NCI-H1417 (cell line): ENCODE data around the gene TMEM150B.

Experiments used
- DNase-seq, 3 experiments: peaks; one replicate each; lab custom pipeline; 2025; lab: John Stamatoyannopoulos, UW

The TMEM150B gene, protein sequence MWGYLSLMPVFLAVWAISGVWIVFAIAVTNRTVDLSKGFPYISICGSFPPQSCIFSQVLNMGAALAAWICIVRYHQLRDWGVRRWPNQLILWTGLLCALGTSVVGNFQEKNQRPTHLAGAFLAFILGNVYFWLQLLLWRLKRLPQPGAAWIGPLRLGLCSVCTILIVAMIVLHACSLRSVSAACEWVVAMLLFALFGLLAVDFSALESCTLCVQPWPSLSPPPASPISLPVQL

DNA sequence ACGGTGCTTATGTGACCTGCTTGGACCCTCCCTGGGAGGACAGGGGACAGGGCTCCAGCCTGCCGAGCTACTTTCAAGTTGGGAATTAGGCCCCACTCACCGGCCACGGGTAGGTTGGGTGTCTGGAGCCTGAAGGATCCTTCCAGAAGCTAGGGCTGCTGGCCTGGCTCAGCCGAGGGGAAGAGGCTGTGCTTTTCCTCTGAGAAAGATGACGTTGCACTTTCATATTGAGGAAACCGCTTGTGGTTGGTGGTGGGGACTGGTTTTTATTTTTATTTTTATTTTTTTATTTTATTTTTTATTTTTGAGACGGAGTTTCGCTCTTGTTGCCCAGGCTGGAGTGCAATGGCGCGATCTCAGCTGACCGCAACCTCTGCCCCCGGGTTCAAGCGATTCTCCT lies at the start of gene TMEM150B:
TMEM150B (minus strand) TSS at position 170 of the 400 bp plus-strand sequence. CDS start 4,305 bp downstream, outside the sequence.
- no peak for DNase-seq

DNA sequence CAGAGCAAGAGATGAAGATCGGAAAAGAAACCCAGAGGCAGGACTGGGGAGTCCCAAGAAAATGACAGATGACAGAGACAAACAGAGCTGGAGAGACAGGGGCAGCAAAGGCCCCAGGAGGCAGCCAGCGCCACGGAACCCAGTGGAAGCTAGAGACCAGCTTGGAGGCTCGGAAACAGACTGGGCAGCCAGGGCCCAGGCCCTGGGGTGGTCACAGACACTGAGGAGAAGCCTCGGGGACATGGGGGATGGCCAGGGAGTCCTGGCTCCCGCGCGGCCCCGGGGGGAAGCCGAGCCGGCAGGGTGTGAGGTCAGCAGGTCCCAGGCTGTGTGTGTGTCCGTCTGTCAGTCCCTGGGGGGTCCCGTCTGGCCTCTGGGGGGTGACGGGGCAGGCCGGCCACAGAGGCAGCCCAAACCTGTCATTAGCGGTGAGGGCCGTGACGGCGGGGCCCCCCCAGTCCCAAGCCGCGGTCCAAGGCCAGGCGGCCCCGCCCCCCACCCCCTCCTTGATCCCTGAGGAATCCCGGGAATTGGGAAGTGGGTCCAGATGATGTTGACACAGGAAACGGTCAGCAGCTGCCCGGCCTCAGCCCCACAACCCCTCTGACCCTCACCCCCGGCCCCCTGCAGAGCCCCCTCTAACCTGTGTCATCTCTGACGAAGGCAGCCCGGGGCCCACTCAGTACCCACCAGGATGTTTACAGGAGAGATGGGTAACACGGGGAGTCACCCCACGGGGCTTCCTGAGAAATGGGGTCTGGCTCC lies 49.0 kb upstream of the TMEM150B start:
- no peak for DNase-seq

DNA sequence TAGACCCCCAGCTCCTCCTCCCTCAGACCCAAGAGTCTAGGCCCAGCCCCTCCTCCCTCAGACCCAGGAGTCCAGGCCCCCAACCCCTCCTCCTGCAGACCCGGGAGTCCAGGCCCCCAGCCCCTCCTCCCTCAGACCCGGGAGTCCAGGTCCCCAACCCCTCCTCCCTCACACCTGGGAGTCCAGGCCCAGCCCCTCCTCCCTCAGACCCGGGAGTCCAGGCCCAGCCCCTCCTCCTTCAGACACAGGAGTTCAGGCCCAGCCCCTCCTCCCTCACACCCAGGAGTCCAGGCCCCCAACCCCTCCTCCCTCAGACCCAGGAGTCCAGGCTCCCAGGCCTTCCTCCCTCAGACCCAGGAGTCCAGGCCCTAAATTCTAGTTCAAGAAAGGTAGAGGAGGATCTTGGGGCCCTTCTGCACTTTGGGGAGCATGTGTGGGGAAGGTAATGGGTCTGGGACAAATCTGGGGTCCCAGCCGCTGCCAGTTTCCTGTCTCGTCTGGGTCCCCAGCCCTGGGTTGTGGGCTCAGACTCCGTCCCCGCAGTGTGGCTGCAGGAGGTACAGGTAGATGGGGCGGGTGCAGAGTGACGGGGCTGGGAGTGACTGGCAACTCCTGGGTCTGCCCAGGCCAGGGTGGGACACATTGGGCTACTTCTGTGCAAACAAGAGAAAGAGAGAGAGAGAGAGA lies 48.3 kb upstream of the TMEM150B start:
- no peak for DNase-seq

DNA sequence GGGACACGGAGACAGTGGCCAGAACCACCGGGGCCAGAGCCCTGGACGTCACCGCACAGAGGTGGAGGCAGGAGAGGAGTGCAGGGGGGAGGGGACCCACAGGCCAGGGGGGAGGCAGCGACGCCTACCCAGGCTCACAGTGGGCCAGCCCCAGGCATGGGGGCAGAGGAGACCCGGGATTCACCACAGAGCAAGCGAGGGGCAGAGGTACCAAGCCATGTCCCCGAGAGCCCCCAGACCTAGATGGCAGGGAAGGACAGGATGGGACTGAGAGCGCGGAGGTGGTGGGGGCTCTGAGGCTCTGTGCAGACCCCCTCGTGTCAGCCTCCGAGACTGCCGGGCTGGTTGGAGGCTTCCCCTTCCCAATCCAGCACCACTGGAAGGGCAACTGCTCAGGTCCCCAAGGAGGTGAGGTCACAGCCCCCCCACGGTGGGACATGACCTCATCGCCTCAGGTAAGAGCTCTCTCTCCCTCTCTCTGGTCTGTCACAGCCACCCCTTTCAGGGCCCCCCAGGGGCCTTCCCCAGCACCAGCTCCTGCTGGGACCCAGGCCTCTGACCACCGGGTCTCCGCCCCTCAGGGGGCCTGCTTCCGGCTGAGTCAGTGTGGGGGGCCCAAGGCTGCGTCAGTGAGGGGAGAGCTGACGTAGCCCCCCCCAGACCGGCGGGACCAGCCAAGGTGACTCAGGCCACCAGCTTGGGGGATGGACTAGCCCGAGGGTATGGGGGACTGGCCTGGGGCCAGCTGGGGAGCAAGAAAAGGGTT lies 47.4 kb upstream of the TMEM150B start:
- DNase-seq: no peak

DNA sequence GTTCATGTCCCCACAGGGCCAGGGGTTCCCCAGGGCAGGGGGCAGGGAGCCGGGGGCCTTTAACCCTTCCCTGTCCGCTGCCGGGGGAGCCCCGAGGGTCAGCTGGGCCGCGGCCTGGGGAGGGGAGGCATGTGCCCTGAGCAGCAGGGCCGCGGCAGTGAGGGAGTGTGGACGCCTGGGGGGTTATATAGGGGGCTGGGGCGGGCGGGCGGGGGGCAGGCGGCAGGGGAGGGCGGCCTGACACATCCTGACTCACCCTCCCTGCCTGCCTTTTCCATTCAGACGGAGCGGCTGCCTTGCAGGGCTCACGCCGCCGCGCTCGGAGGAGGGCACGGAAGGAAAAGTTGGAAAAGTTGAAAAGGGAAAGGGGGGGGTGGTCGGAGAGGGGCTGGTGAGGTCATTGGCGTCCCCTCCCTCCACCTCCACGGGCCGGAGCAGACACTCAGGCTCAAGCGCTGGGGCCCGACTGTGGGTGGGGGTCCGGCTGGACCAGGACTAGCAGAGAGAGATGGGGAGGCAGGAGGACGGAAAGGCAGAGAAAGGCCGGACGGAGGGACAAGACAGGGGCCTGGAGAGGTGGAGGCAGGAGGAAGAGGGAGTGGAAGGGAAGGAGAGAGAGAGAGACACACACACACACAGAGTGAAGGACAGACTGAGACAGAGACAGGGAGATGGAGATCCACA lies 45.3 kb upstream of the TMEM150B start, which contains the start of gene IL11:
IL11 (minus strand) TSS at position 159 of the 684 bp plus-strand sequence; CDS start at position 6, 153 bp downstream.
- DNase-seq: no peak

DNA sequence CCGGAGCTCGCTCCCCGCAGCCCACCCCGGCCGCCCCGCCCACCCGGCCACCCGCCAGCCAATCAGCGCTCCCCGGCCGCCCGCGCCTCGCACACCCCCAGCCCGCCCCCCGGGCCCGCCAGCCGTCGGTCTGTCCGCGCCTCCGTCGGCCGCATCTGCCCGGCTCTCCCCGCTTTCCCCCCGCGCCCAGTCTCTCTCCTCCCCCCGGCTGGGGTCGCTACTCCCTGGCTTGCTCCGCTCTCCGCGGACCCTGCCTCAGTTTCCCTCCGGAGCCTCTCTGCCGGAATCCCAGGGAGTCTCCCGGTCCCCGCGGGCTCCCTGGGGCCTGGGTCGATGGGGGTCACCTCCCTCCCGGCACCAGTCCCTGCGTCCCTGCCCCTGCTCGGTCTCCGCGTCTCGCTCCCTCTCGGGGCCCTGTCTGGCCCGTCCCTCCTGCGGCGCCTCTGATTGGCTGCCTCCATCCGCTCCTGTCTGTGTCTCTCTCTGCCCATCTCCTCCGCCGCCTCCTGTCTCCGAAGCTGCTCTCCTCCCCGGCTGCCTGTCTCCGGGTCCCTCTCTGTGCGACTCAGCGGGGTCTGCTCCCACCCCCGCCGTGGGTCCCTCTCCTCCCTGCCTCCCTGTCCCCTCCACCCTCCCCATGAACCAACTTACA lies 44.6 kb upstream of the TMEM150B start:
- peak in 2 of 3 experiments; percentile 59 to 66 for DNase-seq

DNA sequence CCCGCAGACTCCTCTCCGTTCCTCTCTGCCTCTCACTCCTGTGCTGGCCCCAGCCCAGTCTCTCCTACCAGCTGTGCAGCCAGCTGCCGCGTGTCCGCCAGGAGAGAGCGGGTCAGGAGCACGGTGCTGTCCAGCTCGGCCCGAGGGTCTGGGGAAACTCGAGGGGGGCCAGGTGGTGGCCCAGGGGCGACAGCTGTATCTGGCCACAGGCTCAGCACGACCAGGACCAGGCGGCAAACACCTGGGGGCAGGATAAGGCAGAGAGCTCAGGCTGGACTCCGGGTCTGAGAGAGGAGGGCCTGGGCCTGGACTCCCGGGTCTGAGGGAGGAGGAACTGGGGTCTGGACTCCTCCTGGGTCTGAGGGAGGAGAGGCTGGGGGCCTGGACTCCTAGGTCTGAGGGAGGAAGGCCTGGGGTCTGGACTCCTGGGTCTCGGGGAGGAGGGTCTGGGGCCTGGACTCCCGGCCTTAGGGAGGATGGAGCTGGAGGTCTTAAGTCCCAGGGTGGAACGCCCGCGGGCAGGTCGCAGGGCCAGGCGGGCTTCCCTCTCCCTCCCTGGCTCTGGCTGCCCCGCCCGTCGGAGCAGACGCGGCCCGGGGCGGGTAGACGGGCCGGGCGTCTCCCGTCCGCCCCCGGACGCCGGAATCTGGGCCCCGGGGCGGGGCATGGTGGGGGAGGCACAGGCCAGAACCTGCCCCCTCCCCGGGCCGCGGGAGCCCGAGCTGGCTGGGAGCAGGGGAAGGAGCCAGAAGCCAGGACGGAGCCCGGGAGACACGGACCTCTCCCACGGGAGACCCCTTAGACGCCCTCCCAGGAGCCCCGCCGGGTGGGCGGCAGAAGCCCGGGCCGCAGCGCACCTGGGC lies 43.8 kb upstream of the TMEM150B start:
- peak in 1 of 3 experiments; percentile 28 for DNase-seq

DNA sequence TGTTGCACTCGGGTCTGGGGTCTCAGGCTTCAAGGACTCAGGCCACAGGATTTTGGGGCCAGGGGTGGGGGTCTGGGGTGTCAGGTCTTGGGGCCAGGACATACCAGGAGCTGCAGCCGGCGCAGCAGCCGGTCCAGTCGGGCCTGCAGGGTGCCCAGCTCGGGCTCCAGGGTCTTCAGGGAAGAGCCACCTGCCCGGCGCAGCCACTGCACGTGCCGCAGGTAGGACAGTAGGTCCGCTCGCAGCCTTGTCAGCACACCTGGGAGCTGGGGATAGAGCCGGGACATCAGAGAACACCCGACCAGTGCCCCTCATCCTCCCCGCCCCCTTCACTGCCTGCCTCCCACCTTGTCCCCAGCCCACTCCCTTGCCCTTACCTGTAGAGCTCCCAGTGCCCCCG lies 43.0 kb upstream of the TMEM150B start:
- no peak for DNase-seq

DNA sequence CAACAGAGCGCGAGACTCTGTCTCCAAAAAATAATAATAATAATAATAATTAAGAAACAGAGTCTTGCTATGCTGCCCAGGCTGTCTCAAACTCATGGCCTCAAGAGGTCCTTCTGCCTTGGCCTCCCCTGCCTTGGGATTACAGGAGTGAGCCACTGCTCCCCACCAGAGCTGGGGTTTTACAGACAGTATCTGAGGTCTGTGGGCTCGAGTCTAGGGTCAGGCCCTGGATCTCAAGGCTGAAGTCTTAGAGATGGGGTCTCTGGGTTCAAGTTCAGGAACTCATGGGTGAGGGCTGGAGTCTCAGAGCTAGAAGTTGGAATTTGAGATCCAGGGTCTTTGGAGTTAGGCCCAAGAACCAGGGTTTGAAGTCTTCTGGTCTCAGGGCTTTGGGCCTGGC lies 41.6 kb upstream of the TMEM150B start:
- no peak for DNase-seq

DNA sequence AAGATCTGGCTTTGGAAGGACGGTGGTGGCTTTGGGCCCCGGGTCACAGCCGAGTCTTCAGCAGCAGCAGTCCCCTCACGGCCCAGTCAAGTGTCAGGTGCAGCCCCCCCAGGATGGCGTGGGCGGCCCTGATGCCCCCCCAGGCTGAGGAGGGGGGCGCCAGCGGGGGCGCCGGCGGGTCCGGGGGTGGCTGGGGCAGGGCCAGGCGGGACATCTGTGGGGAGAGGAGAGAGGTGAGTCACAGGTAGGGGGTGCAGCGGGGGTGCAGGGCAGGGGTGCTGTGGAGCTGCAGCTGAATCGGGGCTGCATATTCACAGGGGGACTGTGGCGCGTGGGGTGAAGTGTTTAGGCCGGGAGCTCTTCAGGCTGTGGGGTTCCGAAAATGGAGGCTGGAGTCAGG lies 40.8 kb upstream of the TMEM150B start:
- DNase-seq: no peak

DNA sequence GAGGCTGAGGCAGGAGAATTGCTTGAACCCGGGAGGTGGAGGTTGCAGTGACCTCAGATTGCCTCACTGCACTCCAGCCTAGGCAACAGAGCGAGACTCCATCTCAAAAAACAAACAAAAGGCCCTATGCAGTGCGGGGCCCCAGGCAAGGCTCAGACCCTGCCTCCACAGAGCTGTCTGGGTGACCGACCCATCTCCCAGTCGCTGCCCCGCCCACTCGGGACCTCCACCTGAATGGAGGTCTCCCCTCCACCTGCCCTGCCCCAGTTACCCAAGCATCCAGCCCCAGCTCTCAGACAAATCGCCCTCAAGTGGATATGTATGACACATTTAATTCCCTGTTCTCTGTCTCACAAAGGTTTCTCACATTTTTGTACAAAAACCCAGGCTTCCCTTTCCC lies 40.1 kb upstream of the TMEM150B start:
- no peak for DNase-seq

DNA sequence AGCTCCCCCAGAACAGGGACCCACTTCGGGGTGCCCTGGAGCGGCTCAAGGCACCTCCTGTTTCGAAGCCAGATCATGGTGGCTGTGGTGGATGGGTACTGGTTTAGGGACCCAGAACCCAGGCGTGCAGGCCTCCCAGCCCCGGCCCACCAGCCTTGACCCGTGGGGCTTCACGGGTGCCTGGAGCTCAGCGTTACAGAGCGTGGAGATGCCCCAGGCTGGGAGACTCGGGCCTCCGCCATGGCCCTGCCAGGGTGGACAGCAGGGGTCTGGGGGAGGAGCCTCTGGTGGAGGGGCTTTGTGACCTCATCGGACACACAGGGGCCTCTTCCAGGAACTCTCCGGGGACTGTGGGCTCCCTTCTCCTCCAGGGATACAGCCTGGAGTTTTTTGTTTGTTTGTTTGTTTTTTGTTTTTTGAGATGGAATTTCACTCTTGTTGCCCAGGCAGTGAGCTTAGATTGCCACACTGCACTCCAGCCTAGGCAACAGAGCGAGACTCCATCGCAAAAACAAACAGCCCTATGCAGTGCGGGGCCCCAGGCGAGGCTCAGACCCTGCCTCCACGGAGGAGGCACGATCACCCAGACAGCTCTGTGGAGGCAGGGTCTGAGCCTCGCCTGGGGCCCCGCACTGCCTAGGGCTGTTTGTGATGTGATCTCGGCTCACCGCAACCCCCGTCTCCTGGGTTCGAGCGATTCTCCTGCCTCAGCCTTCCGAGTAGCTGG lies 38.0 kb upstream of the TMEM150B start, which contains the start of gene GARIN5B:
GARIN5B (minus strand) TSS at position 271 of the 727 bp plus-strand sequence; CDS start at position 77, 194 bp downstream.
- no peak for DNase-seq

DNA sequence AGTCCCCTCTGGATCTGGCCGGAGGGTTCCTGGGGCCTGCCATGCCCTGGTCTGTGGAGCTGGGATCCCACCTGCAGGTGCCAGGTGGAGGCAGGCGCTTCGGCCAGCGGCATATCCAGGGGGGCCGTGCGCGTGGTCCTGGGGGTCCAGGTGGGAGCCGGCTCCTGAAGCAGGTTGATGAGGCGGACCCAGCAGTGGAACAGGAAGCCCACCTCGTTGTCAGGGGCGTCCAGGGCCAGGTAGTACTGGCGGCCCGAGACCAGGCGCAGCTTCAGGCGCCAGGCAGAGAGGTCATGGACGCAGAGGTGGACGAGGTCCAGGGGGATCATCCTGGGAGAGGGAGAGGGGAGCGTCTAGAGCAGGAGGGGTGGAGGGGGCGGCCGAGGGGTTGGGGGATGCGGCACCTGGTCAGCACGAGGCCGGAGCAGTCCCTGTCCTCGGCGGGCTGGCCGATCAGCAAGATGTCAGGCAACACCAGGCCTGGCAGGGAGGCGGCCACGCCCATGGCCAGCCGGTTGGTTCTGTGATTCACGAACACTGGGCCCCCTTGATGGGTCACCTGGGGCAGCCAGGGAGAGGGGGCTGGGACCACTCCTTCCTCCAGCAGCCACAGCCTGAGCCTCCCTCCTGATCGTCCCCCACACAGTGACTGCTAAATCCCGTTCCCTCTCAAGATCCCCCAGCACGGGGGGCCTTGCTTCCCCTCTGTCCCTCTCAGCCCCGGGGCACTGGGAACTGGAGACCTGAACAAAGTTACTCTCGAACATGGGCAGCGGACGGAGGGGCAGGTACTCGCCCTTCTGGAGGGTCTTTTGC lies 37.2 kb upstream of the TMEM150B start:
- no peak for DNase-seq

DNA sequence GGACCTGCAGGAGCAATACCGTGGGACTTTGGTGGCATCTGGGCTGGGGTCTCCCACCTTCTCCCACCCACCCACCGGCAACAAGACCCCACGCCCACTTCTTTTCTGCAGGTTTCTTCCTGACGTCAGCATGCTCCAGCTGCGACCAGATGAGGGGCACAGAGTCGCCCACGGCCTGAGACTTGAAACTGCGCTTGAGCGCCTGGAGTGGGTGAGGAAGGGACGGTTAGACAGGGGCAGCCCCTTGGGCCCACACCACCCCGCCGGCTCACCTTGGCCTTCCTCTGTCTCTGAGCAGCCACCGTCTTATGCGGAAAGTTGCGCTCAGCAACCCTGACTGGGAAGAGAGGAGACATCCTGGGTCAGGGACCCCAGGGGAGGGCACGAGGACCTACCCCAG lies 35.8 kb upstream of the TMEM150B start:
- no peak for DNase-seq

DNA sequence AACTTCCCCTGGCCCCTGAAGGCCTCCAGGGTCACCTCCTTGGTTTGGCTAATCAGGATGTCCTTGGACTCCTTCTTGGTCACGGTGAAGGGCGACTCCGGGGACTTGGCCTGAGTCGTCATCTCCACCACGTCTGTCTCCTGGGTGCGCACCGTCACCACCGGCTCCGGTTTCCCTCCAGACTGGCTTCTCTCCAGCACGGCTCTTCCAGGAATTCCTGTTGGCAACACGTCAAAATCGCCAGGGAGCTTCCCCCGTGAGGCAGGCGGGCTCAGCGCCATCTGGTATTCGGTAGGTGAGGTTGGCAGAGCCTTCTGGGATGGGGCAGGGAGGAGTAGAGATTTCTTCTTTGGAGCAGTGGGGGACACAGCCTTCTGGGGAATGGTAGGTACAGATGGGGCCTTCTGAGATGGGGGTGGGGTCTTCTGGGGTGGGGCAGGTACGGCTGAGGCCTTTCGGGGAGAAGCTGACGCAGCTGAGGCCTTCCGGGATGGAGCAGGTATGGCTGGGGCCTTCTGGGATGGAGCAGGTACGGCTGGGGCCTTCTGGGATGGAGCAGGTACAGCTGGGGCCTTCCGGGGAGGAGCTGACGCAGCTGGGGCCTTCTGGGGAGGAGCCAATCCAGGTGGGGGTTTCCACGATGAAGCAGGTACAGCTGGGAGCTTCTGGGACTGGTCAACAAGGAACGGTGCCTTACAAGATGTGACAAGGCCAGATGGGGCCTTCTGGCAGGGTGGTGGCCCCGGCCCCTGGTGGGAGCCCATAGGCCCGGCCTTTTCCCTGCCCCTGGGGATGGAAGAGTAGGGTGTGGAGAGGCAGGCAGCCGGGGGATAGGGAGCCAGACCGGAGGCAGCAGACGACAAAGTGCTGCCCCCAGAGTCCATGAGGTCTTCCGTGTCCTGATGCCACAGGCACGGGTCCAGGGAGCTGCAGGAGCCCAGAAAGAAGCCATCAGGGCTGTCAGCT lies 34.1 kb upstream of the TMEM150B start:
- DNase-seq: no peak

DNA sequence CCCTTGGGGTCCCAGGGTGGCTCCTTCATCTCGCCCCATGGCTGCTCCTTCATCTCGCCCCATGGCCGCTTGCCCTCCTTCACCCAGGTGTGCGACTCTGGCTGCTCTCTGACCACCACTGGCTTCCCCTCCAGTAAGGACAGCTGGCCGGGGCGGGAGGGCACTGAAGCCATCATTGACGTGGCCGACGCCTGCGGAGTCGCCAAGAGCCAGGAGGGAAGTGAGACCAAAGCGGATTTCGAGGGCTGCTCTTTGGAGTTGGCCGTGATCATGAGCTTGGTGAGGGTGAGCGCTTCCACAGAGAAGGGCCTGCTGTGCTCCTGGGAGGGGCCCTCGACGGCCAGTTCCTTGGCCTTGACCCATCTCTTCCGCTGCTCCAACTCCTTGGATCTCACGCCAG lies 33.4 kb upstream of the TMEM150B start:
- DNase-seq: no peak

DNA sequence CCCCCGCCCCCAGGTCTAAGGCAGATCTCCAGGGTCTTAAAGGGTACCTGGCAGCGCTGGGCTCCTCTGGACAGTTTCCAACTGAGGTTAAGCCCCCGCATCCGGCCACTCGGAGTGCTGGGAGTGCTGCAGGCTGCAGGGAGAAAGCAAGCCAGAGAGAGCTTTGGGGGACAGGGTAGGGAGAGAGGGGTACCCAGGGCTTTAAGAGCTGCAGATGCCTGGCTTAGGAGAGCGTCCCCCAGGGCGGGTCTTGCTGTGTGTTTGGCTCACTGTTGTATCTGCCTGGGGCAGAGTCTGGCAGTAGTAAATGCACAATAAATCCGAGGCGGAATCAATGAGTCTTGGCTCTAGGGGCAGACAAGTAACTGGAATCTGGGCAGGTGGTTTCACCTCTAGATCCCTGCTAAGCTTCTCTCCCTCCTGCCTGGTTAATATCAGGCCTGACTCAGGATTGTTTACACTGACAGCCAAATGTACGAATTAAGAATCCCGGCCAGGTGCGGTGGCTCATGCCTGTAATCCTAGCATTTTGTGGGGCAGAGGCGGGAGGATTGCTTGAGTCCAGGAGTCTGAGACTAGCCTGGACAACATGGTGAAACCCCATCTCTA lies 30.2 kb upstream of the TMEM150B start:
- DNase-seq: peak in 1 of 3 experiments; percentile 27
